Panc1 (cell line): ENCODE measurements around the gene IGF2R.

ENCODE experiments used
- CTCF ChIP-seq: fragments of 450-650 bp; IDR thresholded peaks from 2 replicates; pipeline ENCODE4 v1.5.1; 2017; ENCODE audit warnings: mild to moderate bottlenecking
- POLR2AphosphoS5 ChIP-seq: IDR thresholded peaks from 2 replicates; pipeline ENCODE4 v1.6.1; 2012; ENCODE audit warnings: mild to moderate bottlenecking, low read depth, low read length, moderate library complexity
- REST ChIP-seq, 2 experiments: IDR thresholded peaks; 2 replicates each; pipeline ENCODE4 v1.6.1; 2011 to 2012; ENCODE audit warnings: low read depth in 2 of 2, control low read depth in 1 of 2, low read length in 1 of 2, mild to moderate bottlenecking in 1 of 2, moderate library complexity in 1 of 2; ENCODE audit not compliant: insufficient read depth in 1 of 2

- TF ChIP-seq POLR2AphosphoS5 (no peak), CTCF (no peak), REST (IDR thresholded peaks at IDR 0.05; ENCODE audit: insufficient read depth in 1 of 2, low read depth in 2 of 2, low read length in 1 of 2) (no peak)
Observed at GRCh38 chr6:160131636-160132296, 162.9 kb downstream of the IGF2R start.
